ENCODE data around the gene ZSCAN20.

ZSCAN20 gene

GRCh38 chr1:33472269-33472980 lies at the start of gene ZSCAN20:
TSS of gene ZSCAN20 (plus strand) at chr1:33472645. CDS start at chr1:33479289, 6,644 bp downstream.
- peak; percentile 96 for DNase-seq

- DNase-seq, result peak; percentile 3
Observed at GRCh38 chr1:33424205-33424604, 48.2 kb upstream of the ZSCAN20 start.

GRCh38 chr1:33424610-33425009 lies 47.8 kb upstream of the ZSCAN20 start:
- no peak for DNase-seq

- DNase-seq, result no peak
Observed at GRCh38 chr1:33425900-33426299, 46.5 kb upstream of the ZSCAN20 start.

DNA sequence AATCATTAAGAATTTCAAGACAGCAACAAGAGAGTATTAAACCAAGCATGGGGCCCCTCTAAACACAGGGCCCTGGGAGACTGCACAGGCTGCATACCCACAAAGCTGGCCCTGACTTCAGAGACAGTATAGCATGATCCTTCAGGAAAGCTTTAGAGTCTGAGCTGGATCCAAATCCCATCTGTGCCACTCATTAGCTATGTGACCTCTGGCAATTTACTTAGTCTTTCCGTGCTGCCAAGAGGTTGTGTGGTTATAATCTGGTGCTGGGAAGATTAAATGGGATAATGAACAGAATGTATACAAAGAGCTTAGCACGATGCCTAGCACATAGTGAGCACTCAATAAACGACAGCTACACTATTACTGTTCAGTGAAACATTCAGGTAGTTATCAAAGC lies 45.5 kb upstream of the ZSCAN20 start:
- peak; percentile 79 for DNase-seq

DNA sequence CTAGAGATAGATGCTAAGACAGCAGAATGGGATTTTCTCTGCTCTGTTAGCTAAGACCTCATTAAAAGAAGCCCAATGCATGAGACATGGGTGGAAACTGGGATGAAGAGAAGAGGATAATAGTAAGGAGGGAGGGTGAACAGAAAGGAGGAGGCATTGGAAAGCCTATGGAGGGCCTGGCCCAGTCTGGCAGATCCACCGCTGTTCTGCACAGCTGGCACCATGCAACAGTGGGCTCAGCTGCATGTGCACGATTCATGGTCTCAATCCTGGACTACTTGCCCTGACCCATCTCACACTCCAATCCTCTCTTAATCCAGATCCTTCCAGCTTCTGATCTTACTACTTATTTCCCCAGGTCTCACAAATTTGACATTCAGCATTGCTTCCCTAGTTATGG lies 43.8 kb upstream of the ZSCAN20 start:
- peak; percentile 60 for DNase-seq

- peak; percentile 50 for DNase-seq
Observed at GRCh38 chr1:33429332-33429731, 43.1 kb upstream of the ZSCAN20 start.

DNA sequence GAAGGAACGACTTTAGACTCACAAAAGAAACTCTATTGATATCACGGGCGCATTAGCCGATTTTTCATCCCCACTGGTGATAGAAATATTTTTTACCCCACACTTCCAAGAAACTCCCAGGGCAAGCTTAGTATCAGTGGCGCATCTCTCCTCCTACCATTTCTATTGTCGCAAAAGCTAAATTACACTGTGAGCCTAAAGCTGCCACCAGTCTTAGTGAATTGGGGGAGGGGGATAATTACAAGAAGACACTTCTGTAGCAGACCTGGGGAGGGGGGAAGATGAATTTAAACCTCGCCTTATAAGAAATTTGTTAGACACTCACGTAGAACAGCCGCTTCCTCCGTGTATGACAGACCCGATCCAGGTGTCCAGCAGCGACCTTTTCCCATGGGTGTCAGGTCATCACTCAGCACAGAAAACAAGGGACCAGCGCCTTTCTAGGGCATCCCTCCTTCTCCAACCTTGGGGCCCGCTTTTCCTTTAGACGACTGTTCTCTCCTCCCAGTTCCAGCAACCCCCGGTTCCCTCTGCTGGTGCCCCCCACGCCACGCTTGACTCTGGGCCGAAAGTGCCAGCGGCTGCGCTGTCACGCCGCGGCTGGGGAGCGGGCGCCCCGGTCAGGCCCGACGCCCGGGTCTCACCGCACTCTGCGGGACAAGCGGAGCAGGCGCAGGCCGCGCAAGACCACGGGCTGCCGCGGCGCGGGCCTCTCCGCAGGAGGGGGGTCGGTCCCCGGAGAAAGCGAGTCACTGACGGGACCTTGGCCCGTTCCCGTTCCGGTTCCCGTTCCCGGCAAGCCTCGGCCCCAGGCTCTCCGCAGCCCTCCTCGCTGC lies 42.4 kb upstream of the ZSCAN20 start:
- DNase-seq, result peak; percentile 65

GRCh38 chr1:33430692-33431593 lies 41.5 kb upstream of the ZSCAN20 start, which contains the start of gene PHC2:
TSS of gene PHC2 (minus strand) at chr1:33431095. CDS start at chr1:33375539, 55,556 bp downstream.
- DNase-seq, result peak; percentile 97

DNA sequence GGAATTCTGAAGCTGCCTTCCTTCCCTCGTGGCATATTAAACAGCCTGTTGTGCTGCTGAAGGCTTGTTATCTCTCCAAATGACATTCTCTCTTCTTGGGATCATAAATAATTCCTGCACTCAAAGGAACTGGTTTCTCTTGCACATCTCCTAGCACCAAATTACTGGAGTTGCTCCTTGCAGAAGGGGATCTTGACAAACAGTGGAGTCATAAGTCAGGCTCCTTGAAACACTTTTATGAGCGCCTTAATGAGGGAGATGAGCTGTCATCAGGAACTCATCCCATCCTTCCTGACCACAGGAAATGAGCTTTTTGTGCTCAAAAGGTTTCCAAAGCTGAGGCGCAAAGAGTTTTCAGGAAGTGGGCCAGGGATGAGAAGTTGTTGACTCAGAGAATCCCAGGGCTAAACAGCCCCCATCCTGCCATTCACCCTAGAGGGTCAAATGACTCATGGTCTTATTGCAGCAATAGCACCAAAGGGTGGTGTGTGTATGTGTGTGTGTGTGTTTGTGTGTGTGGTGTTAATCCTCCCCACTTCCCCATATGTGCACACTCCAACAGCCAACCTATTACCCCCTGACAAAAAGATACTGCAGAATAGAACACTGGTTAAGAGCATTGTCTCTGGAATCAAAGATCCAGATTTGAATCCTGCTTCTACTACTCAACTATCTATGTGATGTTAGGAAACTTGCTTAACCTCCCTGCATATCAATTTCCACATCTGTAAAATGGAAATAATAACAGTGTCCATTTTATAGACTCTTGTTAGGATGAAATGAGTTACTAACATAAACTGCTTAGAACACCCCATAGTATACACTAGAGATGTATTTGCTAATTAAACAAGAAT lies 38.7 kb upstream of the ZSCAN20 start:
- DNase-seq, result peak; percentile 53

- no peak for DNase-seq
Observed at GRCh38 chr1:33434363-33434750, 38.1 kb upstream of the ZSCAN20 start.

GRCh38 chr1:33435096-33435820 lies 37.2 kb upstream of the ZSCAN20 start:
- peak; percentile 72 for DNase-seq

GRCh38 chr1:33436557-33437285 lies 35.7 kb upstream of the ZSCAN20 start:
- no peak for DNase-seq

- DNase-seq, result no peak
Observed at GRCh38 chr1:33438364-33439160, 33.9 kb upstream of the ZSCAN20 start.

GRCh38 chr1:33439662-33440061 lies 32.8 kb upstream of the ZSCAN20 start:
- no peak for DNase-seq

- DNase-seq, result peak; percentile 10
Observed at GRCh38 chr1:33441088-33441745, 31.2 kb upstream of the ZSCAN20 start.

- no peak for DNase-seq
Observed at GRCh38 chr1:33442141-33442540, 30.3 kb upstream of the ZSCAN20 start.

DNA sequence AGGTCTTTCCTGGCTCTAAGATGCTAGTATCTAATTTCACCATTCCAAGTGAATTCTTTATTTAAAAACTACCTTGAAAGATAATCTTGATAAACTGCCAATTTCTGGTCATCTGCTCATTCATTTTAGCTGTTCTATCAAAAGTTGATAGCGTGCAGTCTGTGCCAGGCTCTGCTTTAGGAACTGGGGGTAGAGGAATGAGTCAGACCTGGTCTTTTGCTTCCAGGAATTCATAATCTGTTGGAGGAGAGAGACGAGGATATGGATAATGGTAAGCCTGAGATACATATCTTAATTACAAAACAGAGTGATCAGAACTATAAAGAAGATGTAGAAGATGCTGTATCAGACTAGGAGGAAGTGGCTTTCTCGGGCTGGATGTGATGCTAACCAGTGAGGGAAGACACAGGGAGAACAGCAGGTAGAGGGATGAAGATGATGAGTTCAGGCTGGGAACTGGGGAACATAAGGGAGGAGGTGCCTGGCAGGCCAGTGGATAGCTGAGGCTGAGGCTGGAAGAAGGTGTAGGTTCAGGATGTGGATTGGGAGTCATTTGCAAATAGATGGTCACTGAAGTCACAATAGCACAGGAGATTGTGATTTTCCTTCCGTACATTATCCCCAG lies 29.3 kb upstream of the ZSCAN20 start:
- no peak for DNase-seq
